ENCODE results near the gene UTRN. TPM values are rescaled to one million over a fixed set of nuclear protein-coding genes. Genes with fewer than 3 reads are reported as not detected.

The UTRN gene
- total RNA-seq, 1 experiment from 2014 or later: 84.8 TPM

GRCh38 chr6:144325232-144325631, 40.1 kb downstream of the UTRN start:
- Mint-ChIP-seq H3K9me3 (ENCODE audit: unreplicated experiment) (no peaks in the 10 kb centered on the region), H3K4me3 (ENCODE audit: unreplicated experiment) (no peak overlapping the region), H3K4me1 (ENCODE audit: insufficient read depth, unreplicated experiment) (peaks cover 12% of the 10 kb centered on the region), H3K36me3 (ENCODE audit: insufficient read depth, unreplicated experiment) (peaks cover 25% of the 10 kb centered on the region), H3K27ac (ENCODE audit: low read depth, unreplicated experiment) (no peak overlapping the region), H3K27me3 (ENCODE audit: insufficient read depth, unreplicated experiment) (no peaks in the 10 kb centered on the region)
- TF ChIP-seq, protein P1, sequence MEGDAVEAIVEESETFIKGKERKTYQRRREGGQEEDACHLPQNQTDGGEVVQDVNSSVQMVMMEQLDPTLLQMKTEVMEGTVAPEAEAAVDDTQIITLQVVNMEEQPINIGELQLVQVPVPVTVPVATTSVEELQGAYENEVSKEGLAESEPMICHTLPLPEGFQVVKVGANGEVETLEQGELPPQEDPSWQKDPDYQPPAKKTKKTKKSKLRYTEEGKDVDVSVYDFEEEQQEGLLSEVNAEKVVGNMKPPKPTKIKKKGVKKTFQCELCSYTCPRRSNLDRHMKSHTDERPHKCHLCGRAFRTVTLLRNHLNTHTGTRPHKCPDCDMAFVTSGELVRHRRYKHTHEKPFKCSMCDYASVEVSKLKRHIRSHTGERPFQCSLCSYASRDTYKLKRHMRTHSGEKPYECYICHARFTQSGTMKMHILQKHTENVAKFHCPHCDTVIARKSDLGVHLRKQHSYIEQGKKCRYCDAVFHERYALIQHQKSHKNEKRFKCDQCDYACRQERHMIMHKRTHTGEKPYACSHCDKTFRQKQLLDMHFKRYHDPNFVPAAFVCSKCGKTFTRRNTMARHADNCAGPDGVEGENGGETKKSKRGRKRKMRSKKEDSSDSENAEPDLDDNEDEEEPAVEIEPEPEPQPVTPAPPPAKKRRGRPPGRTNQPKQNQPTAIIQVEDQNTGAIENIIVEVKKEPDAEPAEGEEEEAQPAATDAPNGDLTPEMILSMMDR (IDR thresholded peaks at IDR 0.05; ENCODE audit: unreplicated experiment): no peak
- POLR2A ChIA-PET: interaction anchor here (0.8 kb wide), 1 partner anchor 15 kb away, joined by 3 read pairs; no protein-coding TSS in a partner anchor
- intact Hi-C loops (cut with micrococcal nuclease): no loop called here
- no peak for DNase-seq (ENCODE audit: unreplicated experiment)
- no TSS peak for BruUV-seq (replicated peaks)
- CTCF ChIA-PET: no interaction called here

DNA sequence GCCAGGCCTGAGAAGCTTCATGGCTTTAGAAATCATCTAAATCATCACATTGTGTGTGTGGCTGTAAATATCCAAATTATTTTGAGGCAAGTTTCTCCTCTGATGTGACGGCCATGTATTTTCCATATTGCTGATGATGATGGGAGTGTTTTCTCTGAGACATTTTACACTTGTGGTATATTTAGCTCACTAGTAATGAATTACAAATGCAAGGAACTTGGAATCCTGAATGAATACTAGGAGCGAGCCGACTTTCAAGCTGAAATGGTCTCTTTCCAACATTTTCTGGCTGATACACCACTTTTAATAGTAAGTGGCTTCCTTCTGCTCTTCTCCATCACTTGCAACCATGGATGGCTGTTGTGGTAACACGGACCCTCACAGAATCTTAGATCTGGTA, 41.3 kb downstream of the UTRN start:
- no TSS peak for BruUV-seq (replicated peaks)
- no peak overlapping the region for H3K27ac Mint-ChIP-seq (ENCODE audit: low read depth, unreplicated experiment)
- no peak for DNase-seq (ENCODE audit: unreplicated experiment)
- intact Hi-C loops (cut with micrococcal nuclease): no loop called here
- peaks cover 20% of the 10 kb centered on the region for H3K4me1 Mint-ChIP-seq (ENCODE audit: insufficient read depth, unreplicated experiment)
- TF ChIP-seq, protein P1 (IDR thresholded peaks at IDR 0.05; ENCODE audit: unreplicated experiment): no peak
- no peaks in the 10 kb centered on the region for H3K27me3 Mint-ChIP-seq (ENCODE audit: insufficient read depth, unreplicated experiment)
- ChIA-PET POLR2A (interaction anchor here (0.6 kb wide), 1 partner anchor 14 kb away, joined by 3 read pairs; no protein-coding TSS in a partner anchor), CTCF (no interaction called here)
- no peaks in the 10 kb centered on the region for H3K9me3 Mint-ChIP-seq (ENCODE audit: unreplicated experiment)
- H3K4me3 Mint-ChIP-seq (ENCODE audit: unreplicated experiment): no peak overlapping the region
- peaks cover 19% of the 10 kb centered on the region for H3K36me3 Mint-ChIP-seq (ENCODE audit: insufficient read depth, unreplicated experiment)

- intact Hi-C loops (cut with micrococcal nuclease): no loop called here
- Mint-ChIP-seq H3K9me3 (ENCODE audit: unreplicated experiment) (no peaks in the 10 kb centered on the region), H3K4me1 (ENCODE audit: insufficient read depth, unreplicated experiment) (peaks cover 27% of the 10 kb centered on the region), H3K27ac (ENCODE audit: low read depth, unreplicated experiment) (no peak overlapping the region), H3K36me3 (ENCODE audit: insufficient read depth, unreplicated experiment) (peaks cover 13% of the 10 kb centered on the region), H3K4me3 (ENCODE audit: unreplicated experiment) (no peak overlapping the region), H3K27me3 (ENCODE audit: insufficient read depth, unreplicated experiment) (no peaks in the 10 kb centered on the region)
- TF ChIP-seq, protein P1 (IDR thresholded peaks at IDR 0.05; ENCODE audit: unreplicated experiment): no peak
- DNase-seq (ENCODE audit: unreplicated experiment): no peak
- CTCF ChIA-PET: no interaction called here
- no TSS peak for BruUV-seq (replicated peaks)
- POLR2A ChIA-PET: no interaction called here
These were observed 41.9 kb downstream of the UTRN start for GRCh38 chr6:144327081-144327480.

- ChIA-PET CTCF (interaction anchor here (0.6 kb wide), 2 partner anchors 16 to 21 kb away, joined by 3 read pairs; no protein-coding TSS in a partner anchor), POLR2A (interaction anchor here (0.6 kb wide), 1 partner anchor 192 kb away, joined by 3 read pairs; no protein-coding TSS in a partner anchor)
- BruUV-seq (replicated peaks): no TSS peak
- H3K27me3 Mint-ChIP-seq (ENCODE audit: insufficient read depth, unreplicated experiment): no peaks in the 10 kb centered on the region
- intact Hi-C loops (cut with micrococcal nuclease): no loop called here
- H3K27ac Mint-ChIP-seq (ENCODE audit: low read depth, unreplicated experiment): no peak overlapping the region
- peaks cover 26% of the 10 kb centered on the region for H3K4me1 Mint-ChIP-seq (ENCODE audit: insufficient read depth, unreplicated experiment)
- TF ChIP-seq, protein P1 (IDR thresholded peaks at IDR 0.05; ENCODE audit: unreplicated experiment): no peak
- no peaks in the 10 kb centered on the region for H3K9me3 Mint-ChIP-seq (ENCODE audit: unreplicated experiment)
- no peaks in the 10 kb centered on the region for H3K36me3 Mint-ChIP-seq (ENCODE audit: insufficient read depth, unreplicated experiment)
- H3K4me3 Mint-ChIP-seq (ENCODE audit: unreplicated experiment): no peak overlapping the region
- DNase-seq (ENCODE audit: unreplicated experiment): no peak
These were observed 45.2 kb downstream of the UTRN start for GRCh38 chr6:144330017-144330987.

Measured in MCF 10A (cell line).